Liver (tissue), 9 donors: ENCODE data around the gene CAMK1D. TPM values are rescaled to one million over a fixed set of nuclear protein-coding genes. Genes with fewer than 3 reads are reported as not detected.

Source experiments
- DNase-seq: peaks from one replicate; pipeline ENCODE4 v3.0.0-alpha.2; 2017; ENCODE audit warnings: low spot score
- H3K27ac ChIP-seq, 2 donors: one replicate each; pipeline ENCODE4 v1.7.0; 2013; ENCODE audit warnings: inconsistent platforms in 2 of 2, low read length in 2 of 2, control low read depth in 1 of 2, low read depth in 1 of 2, mild to moderate bottlenecking in 1 of 2
- H3K27me3 ChIP-seq, 4 donors: one replicate each; pipeline versions ENCODE4 v1.6.1 to v1.7.0; 2013; ENCODE audit warnings: low read length in 3 of 4, inconsistent platforms in 1 of 4, mild to moderate bottlenecking in 1 of 4, moderate library complexity in 1 of 4; ENCODE audit not compliant: control insufficient read depth in 4 of 4, insufficient read depth in 4 of 4
- H3K36me3 ChIP-seq, 4 donors: one replicate each; pipeline versions ENCODE4 v1.6.1 to v1.7.0; 2013; ENCODE audit warnings: low read length in 3 of 4, mild to moderate bottlenecking in 3 of 4, low read depth in 1 of 4, moderate library complexity in 1 of 4; ENCODE audit not compliant: control insufficient read depth in 4 of 4, insufficient read depth in 3 of 4
- H3K4me1 ChIP-seq, 4 donors: one replicate each; pipeline versions ENCODE4 v1.6.1 to v1.7.0; 2013; ENCODE audit warnings: low read length in 3 of 4, mild to moderate bottlenecking in 3 of 4, moderate library complexity in 1 of 4; ENCODE audit not compliant: control insufficient read depth in 4 of 4, insufficient read depth in 4 of 4
- H3K4me3 ChIP-seq, 3 donors: one replicate each; pipeline versions ENCODE4 v1.6.1 to v1.7.0; 2013; ENCODE audit warnings: low read length in 3 of 3, control low read depth in 1 of 3, low read depth in 1 of 3, mild to moderate bottlenecking in 1 of 3
- H3K9ac ChIP-seq, 2 donors: one replicate each; pipeline ENCODE4 v1.7.0; 2013; ENCODE audit warnings: low read length in 2 of 2, mild to moderate bottlenecking in 2 of 2, moderate library complexity in 2 of 2, control low read depth in 1 of 2, low read depth in 1 of 2
- H3K9me3 ChIP-seq, 4 donors: one replicate each; pipeline versions ENCODE4 v1.6.1 to v1.7.0; 2013; ENCODE audit warnings: low read length in 3 of 4; ENCODE audit not compliant: control insufficient read depth in 4 of 4
- ATF3 ChIP-seq: IDR thresholded peaks from 2 replicates; pipeline ENCODE4 v1.6.1; 2016; ENCODE audit warnings: antibody characterized with exemption
- EGR1 ChIP-seq, 2 donors: IDR thresholded peaks; 2 replicates each; pipeline ENCODE4 v1.6.1; 2016 to 2018; ENCODE audit warnings: antibody characterized with exemption in 2 of 2, low read depth in 2 of 2
- FOXA1 ChIP-seq: IDR thresholded peaks from 2 replicates; pipeline ENCODE4 v1.6.1; 2016; ENCODE audit warnings: antibody characterized with exemption
- FOXA2 ChIP-seq: IDR thresholded peaks from 2 replicates; pipeline ENCODE4 v1.6.1; 2016; ENCODE audit warnings: antibody characterized with exemption
- GABPA ChIP-seq, 2 donors: IDR thresholded peaks in 1 of 2; conservative IDR thresholded peaks in 1 of 2; 2 replicates each; pipeline ENCODE4 v1.6.1; 2016; ENCODE audit warnings: antibody characterized with exemption in 2 of 2, mild to moderate bottlenecking in 1 of 2, moderate library complexity in 1 of 2
- HNF4A ChIP-seq, 2 donors: conservative IDR thresholded peaks; 2 replicates each; pipeline ENCODE4 v1.6.1; 2016; ENCODE audit warnings: antibody characterized with exemption in 2 of 2, mild to moderate bottlenecking in 2 of 2
- JUND ChIP-seq, 2 donors: IDR thresholded peaks; 2 replicates each; pipeline ENCODE4 v1.6.1; 2016; ENCODE audit warnings: antibody characterized with exemption in 2 of 2
- NR2F2 ChIP-seq: IDR thresholded peaks from 2 replicates; pipeline ENCODE4 v1.6.1; 2016; ENCODE audit warnings: antibody characterized with exemption
- RAD21 ChIP-seq, 2 donors: IDR thresholded peaks; 2 replicates each; pipeline ENCODE4 v1.6.1; 2016; ENCODE audit warnings: antibody characterized with exemption in 2 of 2, mild to moderate bottlenecking in 2 of 2
- REST ChIP-seq: IDR thresholded peaks from 2 replicates; pipeline ENCODE4 v1.6.1; 2016; ENCODE audit warnings: antibody characterized with exemption, mild to moderate bottlenecking
- RXRA ChIP-seq, 2 donors: IDR thresholded peaks; 2 replicates each; pipeline ENCODE4 v1.6.1; 2017 to 2018; ENCODE audit warnings: antibody characterized with exemption in 2 of 2, mild to moderate bottlenecking in 1 of 2
- TAF1 ChIP-seq: conservative IDR thresholded peaks from 2 replicates; pipeline ENCODE4 v1.6.1; 2016; ENCODE audit warnings: antibody characterized with exemption, mild to moderate bottlenecking
- WGBS: extraction: QIAGEN DNeasy Blood & Tissue Kit; methylation state at CpG from one replicate; pipeline ENCODE4 v1.1.7; 2013; 5-methylcytosine and 5-hydroxymethylcytosine counted together
- polyA plus RNA-seq, 2 donors: library from polyadenylated mRNA; stranded (reverse) in 1 of 2; unstranded in 1 of 2; fragments of 200-250 nt in 1 of 2; fragments of >200 nt in 1 of 2; fragmentation: Nextera tagmentation in 1 of 2; extraction: Ambion mirVana in 1 of 2; gene quantifications; one replicate each; pipeline versions ENCODE4 v1.2.1 to v1.2.3, GENCODE V29; 2013 to 2015
- total RNA-seq, 2 donors: library from RNA; depleted of rRNA; stranded (reverse); fragments of >200 nt; gene quantifications; one replicate each; pipeline ENCODE4 v1.2.3, GENCODE V29; 2014
- TF ChIP-seq, protein P1 (sequence below): fragments of 150-350 bp; IDR thresholded peaks from 2 replicates; pipeline ENCODE4 v1.5.1; 2017; ENCODE audit warnings: improper control_type of control experiment, low read depth, low read length; ENCODE audit not compliant: missing input control
- TF ChIP-seq, protein P2 (sequence below): IDR thresholded peaks from 2 replicates; pipeline ENCODE4 v1.6.1; 2016; ENCODE audit warnings: antibody characterized with exemption
- donor health status: healthy.
- donor health status: healthy.
- donor health status: healthy.
- donor health status: healthy.
- donor health status: healthy.

CAMK1D gene
- total and polyA plus RNA-seq, 4 donors, result 2.7 to 10.1 (median 4.2) TPM

GRCh38 chr10:12499076-12499986 lies 150.0 kb downstream of the CAMK1D start:
- no peak overlapping the region for H3K4me3 ChIP-seq
- TF ChIP-seq EGR1 (IDR thresholded peaks at IDR 0.05; ENCODE audit: low read depth in 2 of 2) (no peak), RXRA (IDR thresholded peaks at IDR 0.05) (peak; percentile 8 to 13), FOXA1 (no peak), JUND (IDR thresholded peaks at IDR 0.05) (no peak), RAD21 (IDR thresholded peaks at IDR 0.05) (peak in 1 of 2 donors; percentile 30)
- peak overlapping the region in 1 of 2 donors; percentile 7 for H3K27ac ChIP-seq
- no peaks in the 10 kb centered on the region for H3K9me3 ChIP-seq
- 74% methylated on average over 7 of the region's 7 CpGs for WGBS
- H3K9ac ChIP-seq, result no peak overlapping the region
- no peaks in the 10 kb centered on the region for H3K36me3 ChIP-seq
- H3K4me1 ChIP-seq, result peaks cover 5 to 26% (median 17%) of the 10 kb centered on the region in 4 donors
- no peak for DNase-seq
- H3K27me3 ChIP-seq, result no peaks in the 10 kb centered on the region

DNA sequence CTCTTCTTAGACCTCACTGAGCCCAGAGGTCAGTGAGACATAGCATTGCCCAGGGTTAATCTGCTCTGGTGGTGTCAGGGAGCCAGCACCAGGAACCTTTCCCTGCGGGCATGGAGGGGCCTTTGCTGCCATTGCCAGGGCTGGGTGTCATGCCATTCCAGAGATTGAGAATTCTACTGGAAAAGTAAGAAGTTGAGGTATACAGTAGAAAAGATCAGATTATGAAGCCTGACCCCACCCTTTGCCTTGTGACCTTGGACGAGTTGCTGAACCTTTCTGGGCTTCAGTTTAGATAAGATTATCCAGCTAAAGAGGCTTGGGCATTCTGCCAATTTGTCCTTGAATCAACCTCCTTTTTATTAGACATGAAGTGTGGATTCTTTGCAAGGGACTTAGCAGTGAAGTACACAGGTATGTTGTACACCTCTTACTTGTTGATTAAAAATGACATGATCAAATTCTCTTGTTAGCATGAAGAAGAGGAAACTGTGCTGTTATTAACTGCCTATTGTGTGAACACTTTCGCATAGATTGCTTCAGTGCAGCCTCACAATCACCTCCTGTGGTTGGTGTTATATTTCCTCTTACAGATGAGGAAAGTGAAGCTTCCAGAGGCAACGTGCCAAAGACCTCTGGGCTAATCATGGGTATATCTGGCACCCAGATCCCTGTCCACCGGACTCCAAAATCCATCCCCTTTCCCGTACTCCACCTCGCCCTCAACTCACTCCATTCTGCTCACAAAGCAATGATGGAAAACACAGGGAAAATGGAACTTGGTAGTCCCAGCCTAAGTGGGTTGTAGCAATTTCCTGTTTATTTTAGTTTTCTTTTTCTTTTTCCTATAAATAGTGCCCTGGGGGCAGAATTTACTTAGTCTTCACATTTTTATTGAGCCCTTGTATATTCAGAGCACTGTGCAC lies 151.3 kb downstream of the CAMK1D start:
- H3K36me3 ChIP-seq, result no peaks in the 10 kb centered on the region
- peaks cover 5 to 26% (median 17%) of the 10 kb centered on the region in 4 donors for H3K4me1 ChIP-seq
- H3K9me3 ChIP-seq, result no peaks in the 10 kb centered on the region
- H3K27me3 ChIP-seq, result no peaks in the 10 kb centered on the region
- TF ChIP-seq FOXA1 (no peak), ATF3 (no peak), GABPA (IDR thresholded peaks at IDR 0.05 in 1 of 2, conservative IDR thresholded peaks at IDR 0.05 in 1 of 2) (no peak), RAD21 (IDR thresholded peaks at IDR 0.05) (no peak), RXRA (IDR thresholded peaks at IDR 0.05) (no peak), FOXA2 (no peak), NR2F2 (no peak), TAF1 (no peak), REST (no peak), HNF4A (conservative IDR thresholded peaks at IDR 0.05) (no peak)
- TF ChIP-seq, protein P1, sequence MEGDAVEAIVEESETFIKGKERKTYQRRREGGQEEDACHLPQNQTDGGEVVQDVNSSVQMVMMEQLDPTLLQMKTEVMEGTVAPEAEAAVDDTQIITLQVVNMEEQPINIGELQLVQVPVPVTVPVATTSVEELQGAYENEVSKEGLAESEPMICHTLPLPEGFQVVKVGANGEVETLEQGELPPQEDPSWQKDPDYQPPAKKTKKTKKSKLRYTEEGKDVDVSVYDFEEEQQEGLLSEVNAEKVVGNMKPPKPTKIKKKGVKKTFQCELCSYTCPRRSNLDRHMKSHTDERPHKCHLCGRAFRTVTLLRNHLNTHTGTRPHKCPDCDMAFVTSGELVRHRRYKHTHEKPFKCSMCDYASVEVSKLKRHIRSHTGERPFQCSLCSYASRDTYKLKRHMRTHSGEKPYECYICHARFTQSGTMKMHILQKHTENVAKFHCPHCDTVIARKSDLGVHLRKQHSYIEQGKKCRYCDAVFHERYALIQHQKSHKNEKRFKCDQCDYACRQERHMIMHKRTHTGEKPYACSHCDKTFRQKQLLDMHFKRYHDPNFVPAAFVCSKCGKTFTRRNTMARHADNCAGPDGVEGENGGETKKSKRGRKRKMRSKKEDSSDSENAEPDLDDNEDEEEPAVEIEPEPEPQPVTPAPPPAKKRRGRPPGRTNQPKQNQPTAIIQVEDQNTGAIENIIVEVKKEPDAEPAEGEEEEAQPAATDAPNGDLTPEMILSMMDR, result no peak
- TF ChIP-seq, protein P2, sequence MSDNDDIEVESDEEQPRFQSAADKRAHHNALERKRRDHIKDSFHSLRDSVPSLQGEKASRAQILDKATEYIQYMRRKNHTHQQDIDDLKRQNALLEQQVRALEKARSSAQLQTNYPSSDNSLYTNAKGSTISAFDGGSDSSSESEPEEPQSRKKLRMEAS, result no peak
- WGBS, result 52% methylated on average over 7 of the region's 7 CpGs
- H3K9ac ChIP-seq, result peak overlapping the region in 1 of 2 donors; percentile 46
- H3K27ac ChIP-seq, result peak overlapping the region; percentile 5 to 43
- DNase-seq, result no peak
- no peak overlapping the region for H3K4me3 ChIP-seq
